ENCODE measurements around the gene KIR2DL3.

The KIR2DL3 gene

GRCh38 chr19:54795758-54796157, 57.4 kb downstream of the KIR2DL3 start:
- no peak for DNase-seq
